Body of pancreas (tissue), 4 donors: ENCODE data around the gene NR1H3.

ENCODE experiments used
- CTCF ChIP-seq, 7 experiments: fragments of 450-650 bp in 4 of 7; fragments of 200-600 bp in 3 of 7; sonication (generic) in 3 of 7; IDR thresholded peaks; one replicate each; pipeline ENCODE4 v1.5.1; 2016 to 2019; ENCODE audit warnings: antibody characterized with exemption in 7 of 7
- POLR2A ChIP-seq, 3 donors: fragments of 450-650 bp; IDR thresholded peaks; one replicate each; pipeline ENCODE4 v1.6.1; 2016; ENCODE audit warnings: antibody characterized with exemption in 3 of 3, mild to moderate bottlenecking in 2 of 3

DNA sequence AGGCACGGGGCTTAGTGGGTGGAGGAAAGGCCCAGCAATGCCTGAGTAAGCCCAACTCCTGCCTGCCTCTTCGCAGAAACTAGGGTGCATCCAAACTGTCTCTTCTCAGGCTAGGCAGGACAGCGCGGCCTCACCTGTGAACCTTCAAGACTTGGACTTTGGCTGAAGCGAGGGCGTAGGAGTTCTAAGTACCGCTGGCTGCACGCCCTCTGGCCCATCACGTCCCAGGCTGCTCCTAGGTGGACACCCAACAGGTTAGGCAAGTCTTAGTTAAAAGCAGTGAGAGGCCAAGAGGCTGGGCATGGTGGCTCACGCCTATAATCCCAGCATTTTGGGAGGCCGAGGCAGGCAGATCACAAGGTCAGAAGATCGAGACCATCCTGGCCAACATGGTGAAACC, 44.9 kb upstream of the NR1H3 start:
- TF ChIP-seq CTCF (IDR thresholded peaks at IDR 0.05) (no peak), POLR2A (IDR thresholded peaks at IDR 0.05) (no peak)
